ENCODE measurements around the gene YWHAG. TPM values are rescaled to one million over a fixed set of nuclear protein-coding genes. Genes with fewer than 3 reads are reported as not detected.
A peak's percentile ranks its signal among the peaks of the same experiment; 100 is the strongest.

The YWHAG gene
- total and polyA plus RNA-seq, 2 of the 13 experiments (the other 11 are each of a cell fraction or from before 2014, with no cell fraction given) = 36.9 to 67.5 TPM

GRCh38 chr7:76342222-76342621 lies 16.6 kb downstream of the YWHAG start:
- POLR2A ChIA-PET = no interaction called here
- peaks cover 41% of the 10 kb centered on the region for H4K20me1 ChIP-seq (ENCODE audit: insufficient read depth, low read length)
- no peak overlapping the region for H3K27ac ChIP-seq (ENCODE audit: extremely low read length, insufficient read depth, low read length)
- no peak for ATAC-seq
- H3K79me2 ChIP-seq (ENCODE audit: insufficient read depth, low read length) = peaks cover 88% of the 10 kb centered on the region
- in situ Hi-C loops (cut with HindIII; ENCODE audit: extremely low pct_ligation_motif_present, low pct_unique_long_range_greater_than_20kb) (no loop called here), intact Hi-C loops (cut with micrococcal nuclease; ENCODE audit: unreplicated experiment) (no loop called here)
- no peaks in the 10 kb centered on the region for H3K9me3 ChIP-seq (ENCODE audit: low read length)
- H3K4me2 ChIP-seq (ENCODE audit: low read depth, low read length) = no peak overlapping the region
- no peak overlapping the region for H2AFZ ChIP-seq (ENCODE audit: low read length)
- H3K9ac ChIP-seq (ENCODE audit: insufficient read depth, low read depth, low read length) = no peak overlapping the region
- H3K36me3 ChIP-seq (replicated peaks in 1 of 2; ENCODE audit: control insufficient read depth in 1 of 2, insufficient read depth in 2 of 2, low read length in 2 of 2) = peaks cover 24 to 35% of the 10 kb centered on the region in 2 experiments
- no peak overlapping the region for H3K4me3 ChIP-seq (replicated peaks in 1 of 3; ENCODE audit: insufficient read depth in 1 of 3, low read depth in 2 of 3, low read length in 3 of 3)
- H3K4me1 ChIP-seq (ENCODE audit: insufficient read depth, low read length) = peaks cover 58% of the 10 kb centered on the region
- WGBS (ENCODE audit: low lambda C conversion rate) = 99% methylated on average over 5 of the region's 5 CpGs
- H3K27me3 ChIP-seq (ENCODE audit: control insufficient read depth in 1 of 2, insufficient read depth in 2 of 2, low read length in 2 of 2) = no peaks in the 10 kb centered on the region
- TF ChIP-seq BRF2 (CRISPR knock-in tag; IDR thresholded peaks at IDR 0.05) = no peak
- peak; percentile 39 for TF ChIP-seq RBM22 (optimal IDR thresholded peaks at IDR 0.05; ENCODE audit: low read length)
- CTCF ChIA-PET (ENCODE audit: low intra/inter-chr PET ratio, low total read pairs) = no interaction called here
- no peak for DNase-seq (ENCODE audit: low spot score)
- BruUV-seq (replicated peaks) = no TSS peak
- no peak for FAIRE-seq

- Histone ChIP-seq H3K9me3 (ENCODE audit: low read length) (no peaks in the 10 kb centered on the region), H3K27ac (ENCODE audit: extremely low read length, insufficient read depth, low read length) (no peak overlapping the region), H3K4me1 (ENCODE audit: insufficient read depth, low read length) (peaks cover 44% of the 10 kb centered on the region), H3K36me3 (replicated peaks in 1 of 2; ENCODE audit: control insufficient read depth in 1 of 2, insufficient read depth in 2 of 2, low read length in 2 of 2) (peaks cover 19 to 26% of the 10 kb centered on the region in 2 experiments), H3K79me2 (ENCODE audit: insufficient read depth, low read length) (peaks cover 90% of the 10 kb centered on the region), H3K27me3 (ENCODE audit: control insufficient read depth in 1 of 2, insufficient read depth in 2 of 2, low read length in 2 of 2) (no peaks in the 10 kb centered on the region), H3K9ac (ENCODE audit: insufficient read depth, low read depth, low read length) (no peak overlapping the region), H3K4me2 (ENCODE audit: low read depth, low read length) (no peak overlapping the region), H4K20me1 (ENCODE audit: insufficient read depth, low read length) (peaks cover 48% of the 10 kb centered on the region), H3K4me3 (replicated peaks in 1 of 3; ENCODE audit: insufficient read depth in 1 of 3, low read depth in 2 of 3, low read length in 3 of 3) (no peak overlapping the region), H2AFZ (ENCODE audit: low read length) (no peak overlapping the region)
- no TSS peak for BruUV-seq (replicated peaks)
- no CpG with 5 or more reads among the region's 3 CpGs for WGBS (ENCODE audit: low lambda C conversion rate)
- ATAC-seq (no peak), DNase-seq (ENCODE audit: low spot score) (no peak), FAIRE-seq (no peak)
- in situ Hi-C loops (cut with HindIII; ENCODE audit: extremely low pct_ligation_motif_present, low pct_unique_long_range_greater_than_20kb) (no loop called here), intact Hi-C loops (cut with micrococcal nuclease; ENCODE audit: unreplicated experiment) (no loop called here)
- POLR2A ChIA-PET = no interaction called here
- peak; percentile 82 for TF ChIP-seq NFE2L2 (IDR thresholded peaks at IDR 0.05; ENCODE audit: low read length)
- peak in 1 of 2 experiments; percentile 30; a peak in 1 of 4 replicates for TF ChIP-seq MAFK (conservative IDR thresholded peaks at IDR 0.05 in 1 of 2, IDR thresholded peaks at IDR 0.05 in 1 of 2; ENCODE audit: low read length in 2 of 2)
- no peak for TF ChIP-seq ZNF709 (CRISPR knock-in tag; IDR thresholded peaks at IDR 0.05)
- TF ChIP-seq SMARCC2 (IDR thresholded peaks at IDR 0.05) = no peak
- TF ChIP-seq ATM (IDR thresholded peaks at IDR 0.05; ENCODE audit: borderline replicate concordance) = no peak
- no peak for TF ChIP-seq ZNF629 (CRISPR knock-in tag; conservative IDR thresholded peaks at IDR 0.05)
- CTCF ChIA-PET (ENCODE audit: low intra/inter-chr PET ratio, low total read pairs) = no interaction called here
Measured at GRCh38 chr7:76340617-76341131, 18.1 kb downstream of the YWHAG start.
